HG03095 (cell line): ENCODE data around the gene INO80.
"Not testable (repeated sequence)": the region's sequence is repeated elsewhere in the genome, so short reads cannot be mapped to it uniquely, and the experiment has no call there.

ENCODE experiments used
- ATAC-seq: cut with Tn5 transposase; IDR thresholded peaks from one replicate; pipeline ENCODE4 v1.9.1; 2021; ENCODE audit warnings: moderate library complexity; ENCODE audit not compliant: unreplicated experiment

INO80 gene

DNA sequence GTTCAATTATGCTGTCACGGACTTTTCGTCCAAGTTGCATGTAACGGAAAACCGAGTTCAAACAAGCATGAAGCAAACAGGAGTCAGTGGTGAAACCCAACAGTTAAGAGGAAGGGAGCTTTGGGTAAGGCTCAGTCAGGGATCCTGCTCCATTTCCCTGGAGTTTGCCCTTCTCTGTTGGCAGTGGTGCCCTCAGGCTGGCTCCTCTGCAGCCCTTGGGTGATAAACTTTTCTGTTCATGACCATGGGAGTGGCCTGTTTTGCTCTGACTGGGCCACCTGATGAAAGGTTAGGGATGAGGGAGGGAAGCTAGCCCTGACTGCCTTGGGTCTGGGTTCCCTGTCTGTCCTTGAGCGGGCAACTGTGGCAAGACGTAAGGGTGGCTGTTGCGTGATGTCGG, 146.7 kb downstream of the INO80 start:
- ATAC-seq, result no peak

DNA sequence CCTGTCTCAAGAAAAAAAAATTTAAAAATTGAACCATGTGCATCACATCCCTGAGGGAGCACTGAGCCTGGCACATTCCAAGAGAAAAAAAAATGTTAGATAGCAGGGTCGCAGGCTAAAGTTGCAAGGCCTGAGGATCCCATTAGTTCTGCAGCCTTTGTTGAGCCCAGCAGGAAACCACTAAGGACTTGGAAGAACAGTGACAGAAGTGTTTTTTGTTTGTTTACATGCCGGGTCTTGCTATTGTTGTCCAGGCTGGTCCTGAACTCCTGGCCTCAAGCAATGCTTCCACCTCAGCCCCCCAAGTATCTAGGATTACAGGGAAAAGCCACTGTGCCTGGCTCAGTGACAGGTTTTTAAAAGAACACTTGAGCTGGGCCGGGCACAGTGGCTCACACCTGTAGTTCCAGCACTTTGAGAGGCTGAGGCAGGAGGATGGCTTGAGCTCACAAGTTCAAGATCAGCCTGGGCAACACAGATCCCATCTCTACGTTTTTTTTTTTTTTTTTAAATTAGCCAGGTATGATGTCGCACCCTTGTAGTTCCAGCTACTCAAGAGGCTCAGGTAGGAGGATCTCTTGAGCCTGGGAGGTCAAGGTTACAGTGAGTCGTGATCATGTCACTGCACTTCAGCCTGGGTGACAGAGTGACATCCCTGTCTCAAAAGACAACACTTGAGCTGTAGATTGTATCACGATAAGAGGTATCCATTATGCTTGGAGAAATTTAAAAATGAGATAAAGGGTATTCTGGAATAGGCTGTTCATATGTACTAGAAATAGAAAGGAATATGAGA, 147.6 kb downstream of the INO80 start:
- ATAC-seq, result no peak

GRCh38 chr15:40964634-40965033, 151.4 kb downstream of the INO80 start:
- no peak for ATAC-seq

DNA sequence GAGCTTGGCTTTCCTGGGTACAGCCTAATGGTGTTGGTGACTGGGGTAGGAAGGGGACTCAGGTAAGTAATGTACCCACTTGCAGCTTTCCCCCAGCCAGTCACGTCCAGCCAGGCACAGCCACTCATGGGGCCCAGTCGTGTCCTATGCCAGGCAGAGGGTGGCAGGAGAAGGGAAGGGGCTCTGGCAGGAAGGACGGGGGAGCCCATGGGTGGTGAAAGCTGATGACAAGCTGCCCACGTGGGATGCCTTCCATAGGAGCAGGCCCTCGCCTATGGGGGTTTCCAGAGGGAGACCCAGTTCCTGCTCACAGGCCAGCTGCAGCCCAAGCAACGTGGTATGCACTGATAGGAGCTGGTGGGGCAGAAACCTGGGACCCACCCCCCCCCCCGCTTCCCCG, 152.1 kb downstream of the INO80 start:
- ATAC-seq, result no peak

DNA sequence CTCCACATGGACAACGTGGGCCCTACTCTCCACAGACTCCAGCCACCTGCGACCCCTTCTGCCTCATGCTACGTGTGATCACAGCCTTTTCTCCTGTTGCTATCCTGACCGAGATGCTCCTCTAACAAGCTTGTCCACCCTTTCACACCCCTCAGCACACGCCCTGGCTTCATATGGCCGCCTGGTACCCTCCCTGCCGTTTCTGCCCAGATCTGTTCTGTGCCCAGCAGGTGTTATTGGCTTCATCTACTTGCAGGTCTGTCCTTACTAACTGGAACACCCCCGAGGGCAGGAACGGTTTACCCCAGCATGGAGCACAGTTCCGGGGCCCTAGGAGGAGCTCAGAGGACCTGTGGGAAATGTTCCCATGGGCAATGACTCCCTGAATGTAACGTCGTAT, 152.9 kb downstream of the INO80 start:
- ATAC-seq, result no peak

DNA sequence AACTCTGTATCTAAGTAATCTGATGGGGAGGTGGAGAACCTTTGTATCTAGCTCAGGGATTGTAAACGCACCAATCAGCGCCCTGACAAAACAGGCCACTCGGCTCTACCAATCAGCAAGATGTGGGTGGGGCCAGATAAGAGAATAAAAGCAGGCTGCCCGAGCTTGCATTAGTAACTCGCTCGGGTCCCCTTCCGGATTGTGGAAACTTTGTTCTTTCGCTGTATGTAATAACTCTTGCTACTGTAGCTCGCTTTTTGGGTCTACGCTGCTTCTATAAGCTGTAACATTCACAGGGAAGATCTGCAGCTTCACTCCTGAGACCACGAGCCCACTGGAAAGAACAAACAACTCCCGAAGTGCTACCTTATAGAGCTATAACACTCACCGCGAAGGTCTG, 153.8 kb downstream of the INO80 start:
- not testable (repeated sequence) for ATAC-seq

DNA sequence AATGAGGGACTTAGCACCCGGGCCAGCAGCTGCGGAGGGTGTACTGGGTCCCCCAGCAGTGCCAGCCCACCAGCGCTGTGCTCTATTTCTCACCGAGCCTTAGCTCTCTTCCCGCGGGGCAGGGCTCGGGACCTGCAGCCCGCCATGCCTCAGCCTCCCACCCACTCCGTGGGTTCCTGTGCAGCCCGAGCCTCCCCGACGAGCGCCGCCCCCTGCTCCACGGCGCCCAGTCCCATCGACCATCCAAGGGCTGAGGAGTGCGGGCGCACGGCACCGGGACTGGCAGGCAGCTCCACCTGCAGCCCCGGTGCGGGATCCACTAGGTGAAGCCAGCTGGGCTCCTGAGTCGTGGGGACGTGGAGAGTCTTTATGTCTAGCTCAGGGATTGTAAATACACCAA, 154.3 kb downstream of the INO80 start:
- not testable (repeated sequence) for ATAC-seq

DNA sequence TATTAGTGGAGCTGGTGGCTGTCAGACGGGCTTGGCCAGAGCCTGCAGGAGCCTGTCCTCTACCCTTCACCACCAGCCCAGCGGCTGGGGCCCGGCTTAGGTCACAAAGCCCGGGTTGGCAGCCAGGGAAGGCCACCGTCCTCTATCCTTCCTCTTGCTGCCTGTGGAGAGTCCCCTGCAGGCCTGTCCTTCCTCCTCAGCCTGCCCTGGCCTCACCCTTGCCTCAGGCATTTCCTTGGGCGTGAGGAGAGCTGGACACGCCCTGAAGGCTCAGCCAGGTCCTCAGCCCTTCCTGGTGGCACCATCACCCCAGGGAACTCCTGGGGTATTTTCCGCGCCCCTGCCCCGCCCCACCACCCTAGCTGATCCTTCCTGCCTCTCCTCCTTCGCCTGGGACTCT, 155.2 kb downstream of the INO80 start:
- no peak for ATAC-seq

GRCh38 chr15:40960151-40960885, 155.8 kb downstream of the INO80 start:
- ATAC-seq, result no peak

- ATAC-seq, result no peak
Measured at GRCh38 chr15:40959331-40960141, 156.5 kb downstream of the INO80 start.

DNA sequence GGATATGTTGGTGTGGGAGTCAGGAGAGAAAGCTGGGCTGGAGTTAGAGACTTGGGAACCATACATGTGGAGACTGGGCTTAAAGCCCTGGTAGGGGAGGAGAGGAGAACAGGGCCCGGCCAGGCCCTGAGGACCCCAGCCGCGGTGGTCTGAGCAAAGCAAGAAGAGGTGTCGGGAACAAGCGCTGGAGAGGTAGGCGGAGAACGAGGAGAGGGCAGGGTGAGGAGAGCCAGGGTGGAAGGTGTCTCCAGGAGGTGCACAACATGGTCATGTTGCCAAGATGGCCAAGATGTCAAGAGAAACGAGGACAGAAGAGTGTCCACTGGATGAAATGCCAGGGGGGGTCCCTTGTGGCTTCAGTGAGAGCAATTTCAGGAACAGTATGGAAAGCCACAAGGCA, 157.4 kb downstream of the INO80 start:
- ATAC-seq, result no peak

DNA sequence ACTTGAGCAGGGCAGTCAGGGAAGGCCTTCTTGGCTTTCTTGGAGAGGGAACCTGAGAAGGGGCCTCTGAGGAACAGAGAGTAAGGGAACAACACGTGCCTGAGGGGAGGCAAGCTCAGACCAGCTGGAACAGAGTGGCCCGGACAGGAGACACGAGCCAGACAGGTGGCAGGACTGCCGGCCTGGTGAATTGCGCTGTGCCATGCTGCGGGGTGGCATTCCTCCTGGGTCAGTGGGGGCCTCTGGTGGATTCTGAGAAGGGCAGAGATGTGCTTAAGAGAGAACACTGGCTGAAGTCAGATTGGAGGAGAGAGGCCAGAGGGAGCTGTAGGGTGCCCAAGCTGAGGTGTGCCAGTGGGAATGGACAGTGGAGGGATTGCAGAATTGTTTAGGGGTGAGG, 157.9 kb downstream of the INO80 start:
- no peak for ATAC-seq

GRCh38 chr15:40957581-40958051, 158.5 kb downstream of the INO80 start:
- no peak for ATAC-seq

DNA sequence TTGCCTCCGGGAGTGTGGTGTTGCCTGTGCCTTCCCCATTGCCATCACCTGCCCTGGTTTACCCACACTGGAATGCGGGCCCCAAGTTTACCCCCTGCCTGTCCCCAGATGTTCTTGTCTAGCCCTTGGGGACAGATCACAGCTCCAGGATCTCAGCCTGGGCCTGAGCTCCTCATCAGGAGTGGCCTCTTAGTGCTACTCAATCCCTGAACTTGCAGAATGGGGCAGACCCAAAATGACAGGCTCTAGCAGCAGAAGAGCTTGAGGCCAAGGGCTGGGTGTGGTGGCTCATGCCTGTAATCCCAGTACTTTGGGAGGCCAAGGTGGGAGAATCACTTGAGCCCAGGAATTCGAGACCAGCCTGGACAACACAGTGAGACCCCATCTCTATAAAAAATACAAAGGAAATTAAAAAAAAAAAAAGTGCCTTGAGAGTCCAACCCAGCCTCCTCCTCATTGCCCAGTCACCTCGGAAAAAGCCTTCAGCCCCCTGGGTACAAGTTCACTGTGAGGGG, 159.0 kb downstream of the INO80 start:
- no peak for ATAC-seq

GRCh38 chr15:40956541-40956982, 159.5 kb downstream of the INO80 start:
- ATAC-seq, result no peak

- no peak for ATAC-seq
Measured at GRCh38 chr15:40955930-40956540, 160.0 kb downstream of the INO80 start.

DNA sequence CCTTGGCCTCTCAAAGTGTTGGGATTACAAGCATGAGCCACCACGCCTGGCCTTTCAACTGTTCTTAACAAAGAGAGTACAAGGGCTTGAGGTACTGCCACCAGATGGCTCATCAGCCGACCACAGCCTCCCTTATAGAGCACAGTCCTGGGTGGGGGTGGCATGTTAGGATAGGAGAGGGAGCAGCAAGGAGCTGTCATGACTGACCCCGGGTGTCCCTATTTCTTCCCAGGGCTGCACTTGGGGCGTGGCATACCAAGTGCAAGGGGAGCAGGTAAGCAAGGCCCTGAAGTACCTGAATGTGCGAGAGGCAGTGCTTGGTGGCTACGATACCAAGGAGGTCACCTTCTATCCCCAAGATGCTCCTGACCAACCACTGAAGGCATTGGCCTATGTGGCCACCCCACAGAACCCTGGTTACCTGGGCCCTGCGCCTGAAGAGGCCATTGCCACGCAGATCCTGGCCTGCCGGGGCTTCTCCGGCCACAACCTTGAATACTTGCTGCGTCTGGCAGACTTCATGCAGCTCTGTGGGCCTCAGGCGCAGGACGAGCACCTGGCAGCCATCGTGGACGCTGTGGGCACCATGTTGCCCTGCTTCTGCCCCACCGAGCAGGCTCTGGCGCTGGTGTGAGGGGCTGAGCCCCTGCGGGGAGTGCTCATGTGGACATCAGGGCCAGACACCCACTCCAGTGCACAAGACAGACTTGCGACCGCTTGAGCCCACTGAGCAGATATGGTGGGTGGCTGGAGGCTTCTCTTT, 160.8 kb downstream of the INO80 start:
- ATAC-seq, result no peak

- ATAC-seq, result not testable (repeated sequence)
Measured at GRCh38 chr15:40954158-40954848, 161.8 kb downstream of the INO80 start.

GRCh38 chr15:40953713-40954074, 162.4 kb downstream of the INO80 start:
- ATAC-seq, result no peak
